GM23248 (cell line): ENCODE data around the gene BRCA1.

Experiments used
- EZH2 ChIP-seq: fragments of 200-600 bp; sonication (generic); IDR thresholded peaks from 2 replicates; pipeline ENCODE4 v1.6.1; 2018; ENCODE audit warnings: antibody characterized with exemption, mild to moderate bottlenecking; ENCODE audit not compliant: insufficient read depth, poor library complexity, severe bottlenecking
- EZH2phosphoT487 ChIP-seq: fragments of 200-600 bp; sonication (generic); IDR thresholded peaks from 2 replicates; pipeline ENCODE4 v1.6.1; 2018; ENCODE audit warnings: antibody characterized with exemption, moderate library complexity, mild to moderate bottlenecking, low read depth; ENCODE audit not compliant: insufficient read depth

DNA sequence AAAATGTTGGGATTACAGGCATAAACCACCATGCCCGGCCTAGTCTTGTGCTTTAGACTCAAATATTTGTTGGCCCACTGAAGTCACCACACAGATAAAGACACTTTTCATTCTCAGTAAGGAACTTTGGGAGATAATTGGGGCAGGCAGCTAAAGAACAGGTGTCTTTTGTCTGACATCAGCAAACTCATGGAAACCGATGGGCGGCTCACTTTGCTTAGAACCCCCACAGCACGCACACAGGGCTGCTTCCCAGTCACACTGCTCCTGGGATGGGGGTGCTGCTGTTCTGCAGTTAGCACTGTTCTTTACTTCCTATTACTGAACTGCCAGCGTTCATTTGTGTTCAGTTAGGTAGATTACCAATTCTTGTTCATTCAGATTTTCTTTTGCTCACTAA lies 18.0 kb upstream of the BRCA1 start:
- TF ChIP-seq EZH2: no peak
- no peak for TF ChIP-seq EZH2phosphoT487
